WI38 (cell line): ENCODE results near the gene TMEM106A.
A peak's percentile ranks its signal among the peaks of the same experiment; 100 is the strongest.
"Not testable (repeated sequence)": the region's sequence is repeated elsewhere in the genome, so short reads cannot be mapped to it uniquely, and the experiment has no call there.

Experiments used
- H3K4me3 ChIP-seq: 2 replicates; pipeline ENCODE4 v1.5.1; 2011; ENCODE audit warnings: low read depth, mild to moderate bottlenecking, control low read depth, low read length
- CTCF ChIP-seq: IDR thresholded peaks from 2 replicates; pipeline ENCODE4 v1.5.1; 2012; ENCODE audit warnings: low read depth, mild to moderate bottlenecking, control low read depth, low read length

Gene TMEM106A

GRCh38 chr17:43211480-43212402, at the start of gene TMEM106A:
TMEM106A (plus strand) TSS chr17:43211875; CDS start chr17:43213042, 1,167 bp downstream.
- peak; percentile 17; the same call in 1 of the 2 replicates for TF ChIP-seq CTCF
- peak within 1 kb of the TSS; percentile 77 for H3K4me3 ChIP-seq

DNA sequence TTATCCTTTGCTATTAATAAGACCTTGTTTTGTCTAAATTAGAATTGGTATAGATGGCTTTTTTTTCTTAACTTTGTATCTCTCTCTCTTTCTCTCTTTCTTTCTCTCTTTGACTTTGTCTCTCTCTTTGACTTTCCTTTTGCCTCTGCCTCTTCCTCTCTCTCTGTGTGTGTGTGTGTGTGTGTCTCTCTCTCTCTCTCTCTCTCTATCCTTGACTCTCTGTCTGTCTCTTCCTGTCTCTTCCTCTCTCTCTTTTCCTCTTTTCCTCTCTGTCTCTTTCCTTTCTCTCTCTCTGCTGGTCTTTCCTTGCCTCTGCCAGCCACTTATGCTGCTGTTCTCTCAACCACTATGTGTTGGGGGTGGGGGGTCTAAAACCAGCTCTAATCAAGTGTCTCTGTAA, 45.7 kb upstream of the TMEM106A start:
- not testable (repeated sequence) for H3K4me3 ChIP-seq

GRCh38 chr17:43169561-43170139, 42.0 kb upstream of the TMEM106A start:
- H3K4me3 ChIP-seq = peak overlapping the region; percentile 66
- no peak for TF ChIP-seq CTCF

DNA sequence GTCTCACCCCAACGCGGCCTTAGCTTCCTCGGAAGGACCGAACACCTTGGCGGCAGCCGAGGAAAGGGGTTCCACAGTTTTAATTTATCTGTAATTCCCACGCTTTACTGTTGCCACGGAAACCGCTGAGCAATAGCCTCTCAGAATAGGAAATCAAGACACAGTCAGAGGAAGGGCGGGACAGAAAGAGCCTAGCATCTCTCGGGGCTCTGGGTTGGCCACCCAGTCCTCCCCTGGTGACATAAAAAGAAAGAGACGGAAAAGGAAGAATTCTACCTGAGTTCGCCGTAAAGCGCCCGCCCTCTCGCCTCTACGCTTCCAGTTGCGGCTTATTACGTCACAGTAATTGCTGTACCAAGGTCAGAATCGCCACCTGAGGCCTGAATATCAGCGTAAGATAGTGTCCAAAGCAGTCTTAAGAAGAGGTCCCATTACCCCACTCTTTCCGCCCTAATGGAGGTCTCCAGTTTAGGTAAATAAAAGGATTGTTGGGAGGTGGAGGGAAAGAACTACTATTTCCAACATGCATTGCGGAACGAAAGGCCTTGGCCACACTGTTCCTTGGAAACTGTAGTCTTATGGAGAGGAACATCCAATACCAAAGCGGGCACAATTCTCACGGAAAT, 41.4 kb upstream of the TMEM106A start:
- no peak for TF ChIP-seq CTCF
- H3K4me3 ChIP-seq = peak overlapping the region; percentile 66

GRCh38 chr17:43170766-43171585, 40.7 kb upstream of the TMEM106A start, which contains the start of gene NBR1:
NBR1 (plus strand) TSS chr17:43171214; CDS start chr17:43175800, 4,586 bp downstream.
- H3K4me3 ChIP-seq = peak within 1 kb of the TSS; percentile 66
- TF ChIP-seq CTCF = no peak

DNA sequence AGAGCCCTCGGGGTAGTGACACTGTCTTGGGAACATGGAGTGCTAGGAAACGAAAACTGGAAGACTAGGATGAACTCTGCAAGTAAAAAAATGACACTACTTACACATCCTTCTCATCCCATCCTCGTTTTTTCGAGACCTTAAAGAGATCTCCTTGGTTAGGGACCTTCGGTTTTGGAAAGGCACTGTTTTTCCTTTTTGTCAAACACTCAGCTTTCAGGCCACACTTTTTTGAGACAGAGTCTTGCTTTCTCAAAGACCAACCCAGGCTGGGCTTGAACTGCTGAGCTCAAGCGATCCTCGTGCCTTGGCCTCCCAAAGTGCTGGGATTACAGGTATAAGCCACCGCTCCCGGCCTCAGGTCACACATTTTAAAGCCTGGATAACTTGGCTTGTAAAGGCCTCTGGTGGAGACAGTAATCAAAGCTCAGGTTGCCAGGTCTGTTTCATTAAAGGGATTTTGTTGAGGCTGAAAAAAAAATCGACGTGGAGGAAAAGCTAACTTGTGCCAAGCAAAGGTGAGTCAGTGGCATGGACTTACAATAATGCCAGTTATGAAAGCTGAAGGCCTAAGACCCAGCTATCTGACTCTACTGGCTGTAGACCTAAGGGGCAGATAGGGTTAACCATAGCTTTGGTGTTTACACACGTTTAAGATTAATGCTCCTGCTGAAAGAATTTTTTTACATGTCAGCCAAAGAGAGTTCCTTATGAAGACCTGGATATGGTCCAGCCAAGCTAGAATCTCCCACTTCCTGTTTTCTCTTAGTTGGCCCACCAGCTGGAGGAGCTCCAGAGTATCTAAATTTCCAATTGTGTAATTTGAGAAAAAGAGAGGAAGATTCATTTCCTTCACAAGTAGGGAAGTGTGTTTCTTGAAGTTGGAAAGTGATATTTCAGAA, 39.8 kb upstream of the TMEM106A start:
- no peak; the same call in 1 of the 2 replicates for TF ChIP-seq CTCF
- H3K4me3 ChIP-seq = peak overlapping the region; percentile 66
